ENCODE data around the gene TMEM109. TPM values are rescaled to one million over a fixed set of nuclear protein-coding genes. Genes with fewer than 3 reads are reported as not detected.

TMEM109 gene
- polyA plus RNA-seq, 1 donor from 2014 or later = 1.8 TPM

GRCh38 chr11:60918251-60918938 is 4.4 kb downstream of the TMEM109 start:
- Histone ChIP-seq H3K9me2 (ENCODE audit: insufficient read depth, low read length) (no peaks in the 10 kb centered on the region), H3K4me3 (ENCODE audit: low read length) (no peak overlapping the region), H3K9me3 (ENCODE audit: low read length) (no peaks in the 10 kb centered on the region), H4K20me1 (ENCODE audit: insufficient read depth) (no peaks in the 10 kb centered on the region), H2AFZ (ENCODE audit: low read depth, low read length) (no peak overlapping the region), H3K27ac (ENCODE audit: low read length) (no peak overlapping the region), H3K36me3 (ENCODE audit: insufficient read depth, low read length) (no peaks in the 10 kb centered on the region), H3F3A (ENCODE audit: insufficient read depth, low read length, poor library complexity, severe bottlenecking) (no peaks in the 10 kb centered on the region), H3K9ac (ENCODE audit: low read length) (no peak overlapping the region), H3K27me3 (ENCODE audit: insufficient read depth, low read depth, low read length) (no peaks in the 10 kb centered on the region), H3K4me2 (ENCODE audit: low read length) (no peak overlapping the region), H3K79me2 (replicated peaks; ENCODE audit: insufficient read depth, low read length) (peaks cover 40% of the 10 kb centered on the region)
- TF ChIP-seq MXI1 (conservative IDR thresholded peaks at IDR 0.05; ENCODE audit: poor library complexity, severe bottlenecking) = no peak
- TF ChIP-seq REST (IDR thresholded peaks at IDR 0.05; ENCODE audit: borderline replicate concordance) = no peak
- no peak for TF ChIP-seq CTCF (IDR thresholded peaks at IDR 0.05; ENCODE audit: poor library complexity, severe bottlenecking)
- no peak for TF ChIP-seq RAD21 (conservative IDR thresholded peaks at IDR 0.05)
- no peak for TF ChIP-seq SMC3 (conservative IDR thresholded peaks at IDR 0.05; ENCODE audit: poor library complexity)
- no peak for TF ChIP-seq POLR2AphosphoS5 (IDR thresholded peaks at IDR 0.05)
- no peak for TF ChIP-seq EZH2 (IDR thresholded peaks at IDR 0.05; ENCODE audit: borderline replicate concordance, insufficient read depth, low read length, poor library complexity, severe bottlenecking)

- H3K27me3 ChIP-seq (ENCODE audit: insufficient read depth, low read depth, low read length) = no peaks in the 10 kb centered on the region
- no peaks in the 10 kb centered on the region for H3K9me2 ChIP-seq (ENCODE audit: insufficient read depth, low read length)
- peaks cover 43% of the 10 kb centered on the region for H3K79me2 ChIP-seq (replicated peaks; ENCODE audit: insufficient read depth, low read length)
- no peaks in the 10 kb centered on the region for H3K9me3 ChIP-seq (ENCODE audit: low read length)
- H3K9ac ChIP-seq (ENCODE audit: low read length) = no peak overlapping the region
- H4K20me1 ChIP-seq (ENCODE audit: insufficient read depth) = no peaks in the 10 kb centered on the region
- no peaks in the 10 kb centered on the region for H3K36me3 ChIP-seq (ENCODE audit: insufficient read depth, low read length)
- H3F3A ChIP-seq (ENCODE audit: insufficient read depth, low read length, poor library complexity, severe bottlenecking) = no peaks in the 10 kb centered on the region
- no peak overlapping the region for H3K4me3 ChIP-seq (ENCODE audit: low read length)
- no peak overlapping the region for H3K27ac ChIP-seq (ENCODE audit: low read length)
- H3K4me2 ChIP-seq (ENCODE audit: low read length) = no peak overlapping the region
- no peak overlapping the region for H2AFZ ChIP-seq (ENCODE audit: low read depth, low read length)
- TF ChIP-seq POLR2AphosphoS5 (IDR thresholded peaks at IDR 0.05) = no peak
- no peak for TF ChIP-seq EP300 (conservative IDR thresholded peaks at IDR 0.05; ENCODE audit: poor library complexity, severe bottlenecking)
- TF ChIP-seq TAF1 (IDR thresholded peaks at IDR 0.05; ENCODE audit: low read depth) = no peak
- no peak for TF ChIP-seq SMC3 (conservative IDR thresholded peaks at IDR 0.05; ENCODE audit: poor library complexity)
- no peak for TF ChIP-seq REST (IDR thresholded peaks at IDR 0.05; ENCODE audit: borderline replicate concordance)
- TF ChIP-seq EZH2 (IDR thresholded peaks at IDR 0.05; ENCODE audit: borderline replicate concordance, insufficient read depth, low read length, poor library complexity, severe bottlenecking) = no peak
- TF ChIP-seq RAD21 (conservative IDR thresholded peaks at IDR 0.05) = no peak
Measured at GRCh38 chr11:60918939-60919265, 4.9 kb downstream of the TMEM109 start.

Data from neural cell (in vitro differentiated cells).